ENCODE data around the gene HOXB7.

HOXB7 gene

GRCh38 chr17:48577946-48578615, 32.7 kb downstream of the HOXB7 start, which contains the start of gene HOXB4:
TSS of gene HOXB4 (minus strand) at chr17:48578350. CDS start at chr17:48578319, 31 bp downstream.
- no peak for DNase-seq

- DNase-seq = no peak
Measured at GRCh38 chr17:48577330-48577945, 33.4 kb downstream of the HOXB7 start.

DNA sequence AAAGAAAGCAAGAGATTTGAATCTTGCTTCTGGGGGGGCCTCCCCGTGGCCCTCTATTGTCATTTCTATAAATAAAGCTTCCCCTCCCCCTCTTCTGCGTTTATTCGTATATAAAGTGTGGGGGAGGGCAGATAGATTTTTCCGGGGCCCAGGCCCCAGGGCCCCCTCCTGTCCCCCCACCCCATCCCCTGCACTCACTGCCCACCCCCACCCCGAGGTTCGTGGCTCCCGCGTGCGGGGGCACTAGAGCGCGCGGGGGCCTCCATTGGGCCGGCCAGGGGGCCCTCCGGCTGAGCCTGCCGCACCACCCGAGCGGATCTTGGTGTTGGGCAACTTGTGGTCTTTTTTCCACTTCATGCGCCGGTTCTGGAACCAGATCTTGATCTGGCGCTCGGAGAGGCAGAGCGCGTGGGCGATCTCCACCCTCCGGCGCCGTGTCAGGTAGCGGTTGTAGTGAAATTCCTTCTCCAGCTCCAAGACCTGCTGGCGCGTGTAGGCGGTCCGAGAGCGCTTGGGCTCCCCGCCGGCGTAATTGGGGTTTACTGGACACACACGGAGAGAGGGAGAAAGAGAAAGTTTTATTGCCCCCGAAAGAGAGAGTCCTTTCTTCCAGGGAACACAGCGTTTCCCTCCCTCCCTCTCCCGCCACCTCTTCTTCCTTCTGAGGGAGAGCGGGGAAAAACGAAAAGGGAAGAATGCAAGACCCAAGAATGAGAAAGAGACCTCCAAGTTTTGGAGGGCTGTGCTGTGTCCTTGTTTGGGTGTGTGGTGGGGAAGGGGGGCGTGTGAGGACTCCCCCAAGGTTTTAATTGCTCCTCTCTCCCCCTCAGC, 34.1 kb downstream of the HOXB7 start:
- DNase-seq = no peak

- no peak for DNase-seq
Measured at GRCh38 chr17:48575673-48576478, 34.9 kb downstream of the HOXB7 start.

DNA sequence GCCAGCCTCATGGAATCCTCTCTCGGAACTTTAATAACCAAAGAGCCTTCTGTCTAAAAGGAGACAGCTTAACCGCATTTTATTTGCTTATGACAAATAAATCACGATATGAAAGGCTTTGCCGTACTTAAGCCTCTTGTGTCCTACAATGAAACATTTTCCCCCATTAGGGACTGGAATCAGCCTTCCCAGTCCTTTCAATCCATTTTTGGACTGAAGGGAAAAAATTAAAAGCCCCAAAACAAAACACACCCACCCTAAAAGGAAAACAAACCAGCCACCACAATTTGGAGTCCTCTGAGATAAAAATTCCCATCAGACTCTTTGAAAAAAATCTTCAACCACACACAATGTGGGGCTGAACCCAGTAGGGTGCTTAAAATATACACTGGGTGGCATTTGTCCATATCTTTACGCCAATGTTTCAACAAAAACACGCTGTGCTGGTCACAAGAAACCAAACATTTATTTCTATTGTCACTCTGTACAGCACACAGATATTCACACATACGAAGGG, 35.7 kb downstream of the HOXB7 start:
- no peak for DNase-seq

GRCh38 chr17:48574505-48575065, 36.2 kb downstream of the HOXB7 start:
- no peak for DNase-seq

GRCh38 chr17:48571826-48572417, 38.9 kb downstream of the HOXB7 start:
- no peak for DNase-seq

DNA sequence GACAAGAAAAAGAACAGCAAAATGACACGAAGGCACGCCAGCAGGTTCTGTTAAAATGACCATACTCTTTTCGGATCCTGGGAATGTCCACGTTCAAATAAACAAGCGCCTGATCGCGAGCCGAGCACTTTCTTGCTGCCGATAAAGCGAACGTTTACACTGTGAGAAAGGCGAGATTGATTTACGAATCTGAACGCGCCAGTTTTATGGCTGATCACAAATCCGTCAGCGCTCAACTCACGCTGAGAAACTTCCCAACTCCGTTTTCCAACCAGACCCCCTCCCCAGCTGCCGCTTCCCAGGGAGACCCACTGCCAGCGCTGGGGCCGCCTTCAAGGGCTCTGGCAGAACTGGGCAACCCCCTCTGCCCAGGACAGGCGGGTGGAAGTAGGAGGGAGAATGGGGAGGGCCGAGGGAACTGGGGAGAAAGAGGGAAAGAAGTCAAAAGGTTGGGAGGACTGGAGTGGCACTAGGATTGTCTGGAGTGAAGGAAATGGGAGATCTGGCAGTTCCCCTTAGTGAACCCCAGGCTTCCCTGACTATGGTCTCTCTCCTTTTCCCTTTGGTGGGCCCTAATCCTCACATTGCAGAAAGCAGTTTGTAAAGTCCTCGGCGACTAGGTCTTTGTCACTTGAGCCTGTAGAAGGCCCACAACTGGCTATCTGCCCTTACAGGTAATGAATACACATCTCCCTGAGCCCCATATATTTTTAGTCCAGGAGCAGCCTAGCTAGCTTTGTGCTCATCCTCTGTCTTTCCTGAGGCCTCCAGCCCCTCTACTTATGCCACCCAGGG, 39.6 kb downstream of the HOXB7 start:
- DNase-seq = no peak

GRCh38 chr17:48570325-48571023, 40.3 kb downstream of the HOXB7 start:
- DNase-seq = no peak

- DNase-seq = no peak
Measured at GRCh38 chr17:48569674-48570324, 41.0 kb downstream of the HOXB7 start.

- no peak for DNase-seq
Measured at GRCh38 chr17:48569240-48569582, 41.6 kb downstream of the HOXB7 start.

GRCh38 chr17:48568499-48569239, 42.1 kb downstream of the HOXB7 start:
- no peak for DNase-seq

GRCh38 chr17:48567646-48568354, 43.0 kb downstream of the HOXB7 start:
- no peak for DNase-seq

GRCh38 chr17:48567209-48567608, 43.6 kb downstream of the HOXB7 start:
- no peak for DNase-seq

- no peak for DNase-seq
Measured at GRCh38 chr17:48566717-48567116, 44.1 kb downstream of the HOXB7 start.

DNA sequence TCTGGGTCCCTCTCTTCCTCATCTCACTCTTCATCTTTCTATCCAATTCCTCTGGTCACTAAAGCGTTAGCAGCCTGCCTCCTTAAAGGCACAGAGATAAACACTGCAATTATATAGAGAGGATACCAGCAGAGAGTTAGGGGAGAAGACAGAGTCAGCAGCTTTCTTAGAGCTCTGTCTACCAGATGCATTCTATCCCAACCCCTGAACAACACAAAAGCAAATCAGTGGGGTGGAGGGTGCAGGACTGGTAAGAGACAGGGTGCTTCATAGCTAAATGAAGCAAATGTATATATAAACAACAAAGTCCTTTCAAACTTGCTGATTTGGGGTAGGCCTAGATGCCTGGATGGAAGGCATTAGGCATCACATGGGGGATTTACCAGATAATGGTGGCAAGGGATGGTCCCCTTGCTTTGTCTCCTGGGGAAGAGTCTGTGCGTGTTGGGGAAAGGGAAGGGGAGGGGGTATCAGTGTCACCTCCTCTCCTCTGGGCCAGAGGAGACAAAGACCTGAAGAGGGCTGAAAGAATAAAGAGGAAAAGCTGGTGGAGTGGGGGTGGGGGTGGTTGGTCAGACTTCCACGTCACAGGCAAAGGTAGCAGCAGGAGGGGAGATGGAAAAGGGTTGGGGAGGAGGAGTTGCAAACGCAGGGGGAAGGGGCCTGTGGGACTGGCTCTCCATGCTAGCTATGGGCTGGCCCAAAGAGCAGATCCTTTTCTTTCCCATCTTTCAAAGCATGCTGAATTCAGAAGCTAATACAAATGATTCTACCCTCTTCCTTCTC, 44.7 kb downstream of the HOXB7 start:
- no peak for DNase-seq

GRCh38 chr17:48565022-48565554, 45.7 kb downstream of the HOXB7 start:
- DNase-seq = no peak

Data from GOT3 (cell line).